HG02852 (cell line): Measurements from ENCODE around the gene SHC1.

Experiments used
- ATAC-seq: cut with Tn5 transposase; IDR thresholded peaks from one replicate; pipeline ENCODE4 v1.9.1; 2021; ENCODE audit warnings: mild to moderate bottlenecking, moderate library complexity; ENCODE audit not compliant: unreplicated experiment

Gene SHC1

GRCh38 chr1:154940651-154941194 lies 29.8 kb downstream of the SHC1 start:
- no peak for ATAC-seq

- ATAC-seq, result no peak
Observed at GRCh38 chr1:154940213-154940560, 30.4 kb downstream of the SHC1 start.

- no peak for ATAC-seq
Observed at GRCh38 chr1:154938604-154939399, 31.7 kb downstream of the SHC1 start.

GRCh38 chr1:154937988-154938386 lies 32.6 kb downstream of the SHC1 start:
- no peak for ATAC-seq

GRCh38 chr1:154937085-154937987 lies 33.2 kb downstream of the SHC1 start:
- peak; percentile 49 for ATAC-seq

- peak; percentile 75 for ATAC-seq
Observed at GRCh38 chr1:154936555-154937084, 33.9 kb downstream of the SHC1 start, which contains the start of gene PMVK. Gene PMVK (minus strand): TSS chr1:154936719. CDS start chr1:154936685, 34 bp downstream.

- ATAC-seq, result no peak
Observed at GRCh38 chr1:154935749-154936554, 34.6 kb downstream of the SHC1 start.

GRCh38 chr1:154934358-154934948 lies 36.1 kb downstream of the SHC1 start:
- no peak for ATAC-seq

- ATAC-seq, result no peak
Observed at GRCh38 chr1:154931940-154932487, 38.5 kb downstream of the SHC1 start.

- no peak for ATAC-seq
Observed at GRCh38 chr1:154926201-154926600, 44.3 kb downstream of the SHC1 start.

- no peak for ATAC-seq
Observed at GRCh38 chr1:154925335-154926170, 45.0 kb downstream of the SHC1 start.

- ATAC-seq, result no peak
Observed at GRCh38 chr1:154923695-154924094, 46.9 kb downstream of the SHC1 start.

GRCh38 chr1:154913273-154913672 lies 57.3 kb downstream of the SHC1 start:
- ATAC-seq, result no peak

- no peak for ATAC-seq
Observed at GRCh38 chr1:154912755-154913154, 57.8 kb downstream of the SHC1 start.
